GM18909 (cell line): Measurements from ENCODE around the gene MCFD2.
"Not testable (repeated sequence)": the region's sequence is repeated elsewhere in the genome, so short reads cannot be mapped to it uniquely, and the experiment has no call there.

Experiments
- ATAC-seq: cut with Tn5 transposase; IDR thresholded peaks from one replicate; pipeline ENCODE4 v1.9.1; 2021; ENCODE audit warnings: mild to moderate bottlenecking; ENCODE audit not compliant: unreplicated experiment, poor library complexity

Gene MCFD2

DNA sequence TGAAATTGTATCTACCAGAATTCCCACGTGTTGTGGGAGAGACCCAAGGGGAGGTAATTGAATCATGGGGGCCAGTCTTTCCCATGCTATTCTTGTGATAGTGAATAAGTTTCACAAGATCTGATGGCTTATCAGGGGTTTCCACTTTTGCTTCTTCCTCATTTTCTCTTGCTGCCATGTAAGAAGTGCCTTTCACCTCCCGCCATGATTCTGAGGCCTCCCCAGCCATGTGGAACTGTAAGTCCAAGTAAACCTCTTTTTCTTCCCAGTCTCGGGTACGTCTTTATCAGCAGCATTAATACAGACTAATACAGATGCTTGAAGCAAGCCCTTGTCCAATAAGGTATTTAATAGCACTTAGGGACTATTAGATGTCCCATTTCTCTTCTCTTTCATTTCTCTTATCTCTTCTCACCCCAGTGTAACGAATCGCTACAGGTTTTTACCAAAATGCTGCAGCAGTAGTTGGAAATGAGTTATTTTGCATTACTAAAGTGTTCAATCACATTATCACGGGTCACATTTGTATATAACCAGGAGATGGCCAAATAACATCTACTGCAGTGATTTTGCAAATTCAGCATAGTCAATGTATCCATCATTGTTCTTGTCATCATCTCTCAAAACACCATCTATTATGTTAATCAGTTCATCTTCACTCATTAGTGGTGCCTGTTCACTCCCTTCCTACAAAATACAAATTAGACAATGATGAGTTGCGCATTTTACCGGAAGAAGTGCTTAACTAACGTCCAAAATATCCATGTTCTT lies 10.5 kb downstream of the MCFD2 start:
- not testable (repeated sequence) for ATAC-seq

DNA sequence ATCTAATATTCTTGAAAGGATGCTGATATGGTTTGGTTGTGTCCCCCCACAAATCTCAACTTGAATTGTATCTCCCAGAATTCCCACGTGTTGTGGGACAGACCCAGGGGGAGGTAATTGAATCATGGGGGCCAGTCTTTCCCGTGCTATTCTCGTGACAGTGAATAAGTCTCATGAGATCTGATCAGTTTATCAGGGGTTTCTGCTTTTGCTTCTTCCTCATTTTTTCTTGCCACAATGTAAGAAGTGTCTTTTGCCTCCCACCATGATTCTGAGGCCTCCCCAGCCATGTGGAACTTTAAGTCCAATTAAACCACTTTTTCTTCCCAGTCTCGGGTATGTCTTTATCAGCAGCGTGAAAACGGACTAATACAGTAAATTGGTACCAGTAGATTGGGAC lies 12.6 kb downstream of the MCFD2 start:
- ATAC-seq = not testable (repeated sequence)

DNA sequence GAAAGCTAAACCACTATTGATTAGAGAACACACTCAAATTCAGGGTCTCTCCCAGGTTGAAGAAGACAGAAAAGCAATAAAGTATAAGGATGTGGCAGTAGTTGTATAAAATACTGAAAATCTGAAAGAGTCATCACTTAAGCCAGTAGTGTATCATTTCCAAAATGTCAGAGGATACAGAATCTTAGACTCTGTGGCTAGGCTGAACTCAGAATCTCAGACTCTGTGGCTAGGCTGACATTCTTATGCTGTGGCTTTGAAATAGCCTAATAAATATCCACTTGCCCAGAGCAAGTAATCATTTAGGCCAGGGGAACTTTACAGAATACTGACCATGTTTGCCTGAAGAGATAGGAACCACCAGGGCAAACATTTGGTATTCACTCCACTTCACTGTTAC lies 13.1 kb downstream of the MCFD2 start:
- no peak for ATAC-seq

DNA sequence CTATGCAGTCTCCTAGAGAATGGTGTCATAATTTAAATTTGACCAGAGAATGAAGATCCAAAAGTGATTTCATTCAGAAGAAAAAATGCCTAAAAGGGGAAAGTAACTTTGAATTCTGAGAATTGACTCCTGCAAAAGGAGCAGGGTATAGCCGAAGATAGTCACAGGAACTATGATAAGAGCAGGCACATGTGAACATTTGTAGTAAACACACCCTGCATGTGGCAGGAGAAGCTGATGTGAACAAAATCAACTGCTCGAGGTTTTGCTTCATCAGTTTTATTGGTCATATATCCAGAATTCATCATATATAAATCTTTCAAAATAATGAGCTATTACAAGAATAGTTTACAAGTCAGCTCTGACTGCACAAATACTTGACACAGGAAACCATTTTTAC lies 14.0 kb downstream of the MCFD2 start:
- ATAC-seq = no peak

DNA sequence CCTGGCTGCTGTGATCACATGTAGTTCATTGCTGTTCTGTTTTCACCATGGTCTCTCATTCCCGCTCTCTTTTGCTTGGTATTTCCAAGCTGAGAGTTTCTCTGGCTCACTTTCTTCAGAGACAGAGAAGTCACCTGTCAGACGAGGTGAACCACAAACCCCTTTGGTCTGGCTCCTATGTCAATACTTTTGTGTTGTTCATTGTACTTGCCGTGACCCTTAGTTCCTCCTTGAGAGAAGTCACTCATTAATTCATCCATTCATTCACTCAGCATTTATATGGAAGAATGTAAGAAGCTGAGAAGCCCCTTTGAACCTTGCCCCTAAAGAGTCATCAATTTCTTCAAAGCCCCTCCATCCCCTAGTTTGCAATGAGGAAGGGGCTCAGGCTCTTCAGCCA lies 15.2 kb downstream of the MCFD2 start:
- ATAC-seq = no peak

DNA sequence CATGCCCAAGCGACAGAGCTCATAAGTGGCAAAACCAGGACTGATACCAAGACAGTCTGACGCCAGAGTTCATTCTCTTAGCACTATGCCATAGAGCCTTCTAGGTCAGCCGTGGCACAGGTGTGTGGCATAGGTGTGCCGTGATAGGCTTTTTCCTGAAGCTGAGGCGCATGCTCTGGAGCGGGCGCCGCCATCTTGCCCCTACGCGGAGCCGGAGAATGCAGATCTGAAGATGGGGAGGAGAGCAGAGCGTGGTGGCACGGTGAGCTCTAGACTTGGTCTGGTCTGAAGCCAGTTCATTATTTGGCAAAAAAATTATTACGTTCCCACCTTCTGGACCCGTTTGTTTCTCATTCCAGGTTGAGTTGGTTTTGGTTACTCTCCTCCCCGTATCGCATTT lies 16.6 kb downstream of the MCFD2 start:
- no peak for ATAC-seq

DNA sequence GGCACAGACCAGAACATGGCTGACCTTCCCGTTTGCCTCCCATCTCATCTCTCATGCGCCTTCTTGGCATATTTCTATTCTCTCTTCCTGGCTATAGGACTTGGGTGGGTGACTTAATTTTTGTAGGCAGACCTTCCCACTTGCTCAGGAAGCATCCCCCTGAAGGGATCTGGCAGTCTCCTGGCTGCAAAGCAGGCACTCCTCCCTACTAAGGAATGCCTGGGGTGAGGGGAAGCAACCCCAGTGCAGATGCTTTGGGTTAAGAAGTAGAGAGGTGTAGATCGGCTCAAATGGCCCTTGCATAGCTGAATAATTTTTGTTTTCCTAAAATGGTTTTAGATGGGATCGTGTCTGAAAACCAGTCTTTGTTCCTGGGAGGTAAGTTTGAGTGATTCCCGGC lies 17.6 kb downstream of the MCFD2 start:
- no peak for ATAC-seq

DNA sequence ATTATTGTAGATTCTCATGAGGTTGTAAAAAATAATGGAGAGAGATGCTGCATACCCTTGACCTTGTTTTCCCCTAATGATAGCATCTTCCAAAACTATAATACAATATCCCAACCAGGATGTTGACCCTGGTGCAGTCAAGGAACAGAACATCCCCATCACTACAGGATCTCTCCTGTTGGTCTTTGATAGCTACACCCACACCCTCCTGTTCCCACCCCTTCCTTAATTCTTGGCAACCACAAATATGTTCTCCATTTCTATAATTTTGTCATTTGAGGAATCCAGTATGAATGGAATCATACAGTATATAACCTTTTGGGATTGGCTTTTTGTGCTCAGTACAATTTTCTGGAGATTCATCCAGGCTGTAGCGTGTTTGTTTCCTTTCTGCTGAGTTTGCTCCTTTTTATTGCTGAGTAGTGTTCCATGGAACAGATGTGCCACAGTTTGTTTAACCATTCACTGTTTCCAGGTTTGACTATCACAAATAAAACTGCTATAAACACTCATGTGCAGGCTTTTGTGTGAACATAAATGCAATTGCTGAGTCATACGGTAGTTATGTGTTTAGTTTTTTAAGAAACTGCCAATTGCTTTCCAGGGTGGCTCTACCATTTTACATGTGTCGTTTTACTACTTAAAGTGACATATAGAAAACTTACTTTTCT lies 22.2 kb downstream of the MCFD2 start:
- no peak for ATAC-seq

DNA sequence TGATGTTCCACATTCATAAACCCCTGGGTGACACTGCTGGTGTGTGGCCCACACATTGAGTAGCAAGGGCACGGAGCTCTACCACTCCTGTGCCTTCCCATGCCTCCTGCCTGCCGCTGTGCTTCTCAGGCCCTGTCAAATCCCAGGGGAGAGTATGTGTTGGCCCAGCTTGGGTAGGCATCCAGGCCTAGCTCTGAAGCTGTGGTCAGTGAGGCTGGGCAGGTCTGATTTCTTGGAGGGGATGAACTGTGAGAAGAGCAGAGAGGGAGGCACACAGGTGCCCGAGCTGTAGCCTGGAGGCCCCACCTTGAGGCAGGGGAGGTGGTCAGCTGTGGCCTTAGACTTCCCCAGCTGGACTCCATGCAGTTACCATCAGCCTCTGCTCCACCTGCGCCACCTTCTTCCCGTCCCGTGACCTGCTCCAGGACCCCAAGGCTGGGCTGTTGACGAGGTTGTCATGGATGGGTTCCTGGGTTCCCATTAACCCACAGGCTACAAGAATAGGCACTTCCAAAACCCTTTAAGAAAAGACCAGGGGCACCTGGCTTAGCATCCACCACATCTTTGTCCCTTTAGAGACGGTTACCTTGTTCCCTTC lies 23.6 kb downstream of the MCFD2 start:
- no peak for ATAC-seq

DNA sequence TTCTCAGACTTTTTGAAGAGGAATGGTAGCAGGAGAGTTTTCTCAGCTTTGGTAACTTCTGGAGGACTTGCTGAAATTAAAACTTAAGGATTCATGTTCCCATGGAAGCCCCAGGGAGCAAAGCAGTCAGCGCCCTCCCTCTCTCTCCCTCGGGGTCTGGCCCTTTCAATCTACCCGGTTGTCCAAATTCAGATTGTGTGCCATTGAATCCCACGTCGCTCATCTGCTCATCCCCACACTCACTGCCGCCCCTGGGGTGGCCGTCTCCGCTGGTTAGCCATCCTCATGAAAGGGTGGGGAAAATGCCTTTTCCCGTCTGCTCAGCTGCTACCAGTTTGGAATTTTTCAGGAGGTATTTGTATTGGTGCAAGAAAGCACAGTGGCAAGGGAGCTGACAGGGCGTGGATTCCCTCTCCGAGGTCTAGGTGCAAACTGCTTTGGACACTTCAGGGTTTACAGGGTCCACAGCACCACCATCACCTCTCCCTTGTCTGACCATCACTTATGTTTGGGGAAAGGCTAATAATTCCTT lies 27.1 kb downstream of the MCFD2 start:
- no peak for ATAC-seq

DNA sequence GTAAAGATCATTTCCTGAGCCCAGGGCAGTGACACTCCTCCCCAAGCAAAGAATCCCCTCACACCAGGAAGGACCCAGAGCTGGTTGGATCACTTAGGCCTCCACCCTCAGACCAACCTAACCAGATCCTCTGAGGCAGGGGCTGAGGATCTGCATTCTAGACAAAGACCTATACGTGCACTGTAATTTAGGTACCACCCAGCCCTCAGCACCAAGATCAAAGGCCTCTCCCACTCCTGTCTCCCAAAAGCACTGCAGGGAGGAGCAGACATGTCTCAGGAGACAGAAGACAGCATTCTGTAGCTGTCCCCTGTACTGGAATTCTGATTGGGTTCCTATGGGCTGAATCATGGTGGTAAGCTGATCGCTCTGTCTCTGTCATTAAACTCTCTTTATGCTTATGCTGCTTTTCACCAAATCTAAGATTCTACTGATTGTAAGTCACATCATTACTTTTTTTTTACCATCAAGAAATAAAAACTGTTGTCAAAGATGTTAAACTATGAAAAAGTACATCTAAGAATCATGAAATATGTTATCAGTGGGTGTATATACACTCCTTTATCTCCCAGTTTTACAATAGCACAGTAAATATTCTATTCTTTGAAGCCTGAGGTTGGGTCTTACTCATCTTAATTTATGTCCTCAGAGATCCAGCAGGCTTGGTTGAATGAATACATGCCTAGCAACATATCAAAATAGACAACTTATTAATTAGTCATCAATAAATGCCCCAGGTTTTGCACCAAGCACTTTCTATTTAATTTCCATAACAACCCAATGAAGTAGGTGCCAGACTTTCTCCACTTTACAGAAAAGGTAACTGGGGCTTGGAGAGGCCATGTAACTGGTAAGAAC lies 28.3 kb downstream of the MCFD2 start:
- no peak for ATAC-seq

DNA sequence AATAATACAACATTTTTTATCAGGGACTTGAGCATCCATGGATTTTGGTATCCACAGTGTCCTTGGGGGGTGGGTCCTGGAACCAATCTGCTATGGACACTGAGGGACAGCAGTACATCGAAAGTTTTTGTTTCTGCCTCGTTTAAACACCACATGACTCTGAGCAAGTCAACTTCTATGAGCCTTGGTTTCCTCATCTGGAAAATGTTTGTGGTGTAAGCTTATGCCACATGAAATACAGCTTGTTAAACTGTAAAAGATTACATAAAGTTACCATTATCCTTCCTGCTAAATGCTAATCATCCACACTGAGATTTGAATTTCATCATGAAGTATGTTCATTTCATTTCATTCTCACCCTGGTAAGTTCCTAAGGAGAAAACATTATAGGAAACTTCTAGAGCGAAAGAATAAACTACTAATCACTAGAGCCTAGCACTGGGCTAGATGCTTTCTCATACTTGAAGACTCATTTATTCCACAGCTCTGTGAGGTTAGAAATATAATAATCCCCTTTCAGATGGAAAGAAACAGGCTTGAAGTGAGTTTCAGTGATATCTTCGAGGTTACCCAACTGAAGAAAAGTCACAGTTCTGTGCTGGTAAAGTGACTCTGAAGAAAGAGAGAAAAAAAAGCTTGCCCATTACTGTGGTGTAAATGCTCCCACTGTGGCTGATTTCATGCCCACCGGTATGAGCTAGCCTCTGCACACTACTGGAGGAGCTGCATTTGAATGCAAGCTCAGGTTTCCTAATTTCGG lies 29.2 kb downstream of the MCFD2 start:
- ATAC-seq = no peak

DNA sequence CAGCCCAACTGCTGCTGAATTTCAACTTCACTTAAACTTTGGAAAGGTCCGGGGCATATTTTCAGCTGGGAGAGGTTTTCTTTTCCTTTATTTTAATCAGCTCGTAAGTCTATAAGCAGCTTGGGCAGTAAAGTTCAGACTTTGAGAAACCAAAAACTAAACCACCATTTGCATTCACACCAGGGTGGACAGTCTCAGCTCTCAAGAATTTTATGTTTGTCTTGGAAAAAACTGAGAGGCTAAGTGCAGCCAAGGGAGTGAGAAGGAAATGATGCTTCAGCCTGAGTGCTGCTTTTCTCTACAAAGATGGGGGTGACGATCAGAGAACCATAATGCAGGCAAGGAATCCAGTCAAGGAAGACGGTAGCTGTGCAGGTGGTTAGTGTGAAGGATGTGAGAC lies 30.2 kb downstream of the MCFD2 start:
- ATAC-seq = no peak

DNA sequence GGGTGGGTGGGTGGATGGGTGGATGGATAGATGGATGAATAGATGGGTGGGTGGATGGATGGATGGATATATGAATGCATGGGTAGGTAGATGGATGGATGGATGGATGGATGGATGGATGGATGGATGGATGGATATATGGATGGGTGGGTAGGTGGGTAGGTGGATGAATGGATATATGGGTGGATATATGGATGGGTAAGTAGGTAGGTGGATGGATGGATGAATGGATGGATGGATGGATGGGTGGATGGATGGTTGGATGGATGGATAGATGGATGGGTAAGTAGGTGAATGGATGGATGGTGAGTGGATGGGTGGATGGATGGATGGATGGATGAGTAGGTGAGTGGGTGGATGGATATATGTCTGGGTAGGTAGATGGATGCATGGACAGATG lies 36.1 kb downstream of the MCFD2 start:
- no peak for ATAC-seq

DNA sequence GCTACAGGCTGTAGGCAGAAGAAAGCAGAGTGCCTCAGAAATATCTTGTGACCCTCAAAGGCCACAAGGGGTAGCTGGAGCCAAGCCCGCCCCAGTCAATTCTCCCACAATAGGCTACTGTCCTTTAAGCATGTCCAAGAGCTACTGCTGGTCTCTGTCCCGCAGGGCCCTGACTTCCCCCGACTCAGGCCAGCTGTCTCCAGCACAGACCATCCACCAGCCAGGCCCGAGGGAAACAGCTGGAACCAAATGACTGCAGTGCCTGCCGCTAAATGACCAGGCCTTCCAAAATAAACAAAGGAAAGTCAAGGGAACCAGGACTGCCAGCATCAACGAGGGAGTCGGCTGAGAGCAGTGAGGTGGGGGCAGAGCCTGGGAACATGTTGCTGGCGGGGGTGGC lies 36.7 kb downstream of the MCFD2 start:
- no peak for ATAC-seq

DNA sequence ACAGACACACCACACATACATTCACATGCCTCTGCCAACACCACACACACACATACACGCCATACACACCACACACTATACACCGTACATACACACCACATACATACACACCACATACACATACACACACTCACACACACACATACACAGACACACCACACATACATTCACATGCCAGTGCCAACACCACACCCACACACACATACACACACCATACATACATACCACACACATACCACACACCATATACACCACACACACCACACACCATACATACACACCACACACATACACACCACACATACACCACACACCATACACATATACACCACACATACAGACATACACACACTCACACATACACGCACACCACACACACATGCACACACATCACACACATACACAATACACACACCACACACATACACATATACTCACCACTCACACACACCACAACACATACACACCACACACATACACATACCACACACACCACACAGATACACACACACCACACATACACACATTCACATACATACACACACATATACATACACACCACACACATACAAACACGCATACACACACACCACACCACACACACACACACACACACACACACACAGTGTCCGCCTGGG lies 37.2 kb downstream of the MCFD2 start:
- no peak for ATAC-seq

DNA sequence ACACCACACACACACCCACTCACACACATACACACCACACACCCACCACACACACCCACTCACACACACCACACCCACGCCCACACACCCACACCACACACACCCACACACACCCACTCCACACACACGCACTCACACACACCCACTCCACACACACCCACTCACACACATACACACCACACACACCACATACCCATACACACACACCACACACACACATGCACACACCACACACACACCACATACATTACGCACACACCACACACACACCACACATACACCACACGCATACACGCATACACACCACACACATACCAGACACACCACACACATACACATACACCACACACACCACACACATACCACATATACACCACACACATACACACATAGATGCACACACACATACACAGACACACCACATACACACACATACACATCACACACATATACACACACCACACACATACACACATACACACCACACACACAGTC lies 37.9 kb downstream of the MCFD2 start:
- ATAC-seq = no peak

DNA sequence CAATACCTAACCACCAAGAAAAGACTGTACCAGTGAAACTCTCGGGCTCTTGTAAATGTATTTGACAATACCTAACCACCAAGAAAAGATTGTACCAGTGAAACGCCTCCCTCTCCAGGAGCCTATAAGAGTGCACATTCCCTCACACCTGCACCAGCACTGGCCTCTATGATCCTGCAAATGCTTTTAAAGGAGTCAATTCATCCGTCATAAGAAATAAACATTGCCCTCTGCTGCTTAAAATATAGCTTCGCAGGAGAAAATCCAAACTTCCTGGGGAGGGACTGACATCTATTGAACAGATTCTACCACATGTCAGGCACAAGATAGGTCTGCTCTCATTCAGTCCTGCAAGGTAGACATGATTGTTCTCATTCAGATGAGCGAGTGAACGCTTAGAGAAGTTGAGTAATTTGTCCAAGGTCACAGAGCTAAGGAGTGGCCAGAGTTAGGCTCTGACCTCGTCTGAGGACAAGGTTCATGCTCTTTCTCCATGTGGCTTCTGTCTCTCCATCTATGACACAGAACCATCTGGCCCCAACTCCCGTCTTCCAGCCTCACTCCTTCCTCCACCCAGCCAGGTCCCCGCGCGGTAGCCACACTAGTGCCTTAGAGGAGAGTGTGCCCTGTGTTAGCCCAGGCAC lies 38.7 kb downstream of the MCFD2 start:
- ATAC-seq = no peak
